Head of caudate nucleus (tissue), 42 donors: ENCODE results near the gene MADCAM1.
A peak's percentile ranks its signal among the peaks of the same experiment; 100 is the strongest.

Experiments used
- DNase-seq, 42 donors: peaks; one replicate each; pipeline versions ENCODE4 v3.0.0 to v3.0.0-alpha.2; 2020 to 2021; ENCODE audit warnings: mixed read lengths in 7 of 42
- intact Hi-C: fragments of 100-400 bp; cut with DNase I; formaldehyde crosslinking; loops from one replicate; pipeline ENCODE4 v1.15.0; 2022

MADCAM1 gene

GRCh38 chr19:519449-519865 lies 23.2 kb downstream of the MADCAM1 start:
- intact Hi-C loops, result no loop called here
- DNase-seq, result no peak

- intact Hi-C loops, result no loop called here
- DNase-seq, result no peak
Observed at GRCh38 chr19:522726-523125, 26.4 kb downstream of the MADCAM1 start.

DNA sequence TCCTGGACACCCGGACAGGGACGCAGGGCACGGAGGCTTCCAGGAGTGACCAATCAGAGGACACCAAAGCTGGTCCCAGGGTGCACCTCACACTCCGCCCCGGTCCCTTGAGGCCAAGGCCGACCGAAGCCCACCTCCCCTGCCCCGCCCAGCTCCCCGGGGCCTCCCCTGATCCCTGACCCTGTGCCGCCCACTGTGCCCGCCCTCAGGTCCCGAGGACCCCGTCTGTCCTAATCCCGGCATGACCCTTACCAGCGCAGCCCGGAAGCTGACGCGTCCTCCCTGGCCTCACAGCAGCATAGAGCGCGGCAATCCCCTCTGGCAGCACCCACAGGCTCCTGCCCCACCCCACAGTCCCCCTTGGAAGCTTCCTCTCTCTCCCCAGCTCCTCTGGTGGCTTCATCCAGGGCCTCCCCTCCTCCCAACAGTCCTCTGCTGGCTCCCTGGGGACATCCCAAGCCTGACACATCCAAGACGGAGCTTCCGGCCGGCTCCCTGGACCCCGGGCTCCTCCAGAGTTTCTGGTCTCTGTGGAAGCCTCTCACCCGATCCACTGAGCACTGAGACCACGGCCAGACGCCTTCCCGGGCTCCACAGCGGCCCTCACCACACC lies 27.9 kb downstream of the MADCAM1 start:
- DNase-seq, result no peak
- intact Hi-C loops, result no loop called here

GRCh38 chr19:525029-525428 lies 28.7 kb downstream of the MADCAM1 start:
- no peak for DNase-seq
- intact Hi-C loops, result no loop called here

DNA sequence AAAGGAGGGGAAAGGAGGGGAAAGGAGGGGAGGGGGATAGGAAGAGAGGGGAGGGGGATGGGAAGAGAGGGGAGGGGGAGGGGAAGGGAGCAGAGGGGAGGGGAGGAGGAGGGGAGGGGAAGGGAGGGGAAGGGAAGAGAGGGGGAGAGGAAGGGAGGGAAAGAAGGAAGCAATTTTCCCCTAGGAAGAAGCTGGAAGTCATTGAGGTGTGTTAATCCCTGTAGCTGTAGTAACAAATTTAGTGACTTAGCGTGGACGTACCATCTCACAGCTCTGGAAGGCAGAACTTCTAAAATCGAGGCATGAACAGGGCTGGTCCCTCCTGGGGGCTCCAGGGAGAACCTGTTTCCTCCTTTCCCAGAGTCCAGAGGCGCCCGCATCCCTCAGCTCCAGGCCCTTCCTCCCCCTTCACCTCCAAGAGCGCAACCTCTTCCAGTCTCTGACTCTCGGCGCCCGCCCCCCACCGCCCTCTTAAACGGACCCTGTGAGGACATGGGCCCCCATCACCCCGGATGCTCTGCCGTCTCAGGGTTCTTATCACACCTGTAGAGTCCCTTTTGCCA lies 29.7 kb downstream of the MADCAM1 start:
- DNase-seq, result no peak
- intact Hi-C loops, result no loop called here

GRCh38 chr19:530134-531008 lies 34.1 kb downstream of the MADCAM1 start:
- intact Hi-C loops, result loop anchor here (2.0 to 5.0 kb wide), 2 partner anchors 20 to 42 kb away; partner anchors contain the start of gene BSG
- DNase-seq, result no peak

GRCh38 chr19:531009-531752 lies 34.9 kb downstream of the MADCAM1 start:
- peak in 41 of 42 donors; percentile 33 to 87 (median 74) for DNase-seq
- intact Hi-C loops, result loop anchor here (2.0 to 5.0 kb wide), 2 partner anchors 20 to 41 kb away; partner anchors contain the start of gene BSG

GRCh38 chr19:531753-532560 lies 35.7 kb downstream of the MADCAM1 start, which contains the start of gene CDC34:
Gene CDC34, plus strand, starts transcription at chr19:531760. Its CDS starts 172 bp downstream, at chr19:531932.
- intact Hi-C loops, result loop anchor here (2.0 to 5.0 kb wide), 2 partner anchors 21 to 40 kb away; partner anchors contain the start of gene BSG

GRCh38 chr19:532561-533363 lies 36.5 kb downstream of the MADCAM1 start:
- intact Hi-C loops, result loop anchor here (5.0 kb wide), 1 partner anchor 40 kb away; the partner anchor contains the start of gene BSG
- peak; percentile 67 to 94 (median 82) for DNase-seq

More at GRCh38 chr19:531753-532560, 35.7 kb downstream of the MADCAM1 start, which contains the start of gene CDC34:
- peak in 4 of 42 donors; percentile 21 to 45 (median 32) for DNase-seq

DNA sequence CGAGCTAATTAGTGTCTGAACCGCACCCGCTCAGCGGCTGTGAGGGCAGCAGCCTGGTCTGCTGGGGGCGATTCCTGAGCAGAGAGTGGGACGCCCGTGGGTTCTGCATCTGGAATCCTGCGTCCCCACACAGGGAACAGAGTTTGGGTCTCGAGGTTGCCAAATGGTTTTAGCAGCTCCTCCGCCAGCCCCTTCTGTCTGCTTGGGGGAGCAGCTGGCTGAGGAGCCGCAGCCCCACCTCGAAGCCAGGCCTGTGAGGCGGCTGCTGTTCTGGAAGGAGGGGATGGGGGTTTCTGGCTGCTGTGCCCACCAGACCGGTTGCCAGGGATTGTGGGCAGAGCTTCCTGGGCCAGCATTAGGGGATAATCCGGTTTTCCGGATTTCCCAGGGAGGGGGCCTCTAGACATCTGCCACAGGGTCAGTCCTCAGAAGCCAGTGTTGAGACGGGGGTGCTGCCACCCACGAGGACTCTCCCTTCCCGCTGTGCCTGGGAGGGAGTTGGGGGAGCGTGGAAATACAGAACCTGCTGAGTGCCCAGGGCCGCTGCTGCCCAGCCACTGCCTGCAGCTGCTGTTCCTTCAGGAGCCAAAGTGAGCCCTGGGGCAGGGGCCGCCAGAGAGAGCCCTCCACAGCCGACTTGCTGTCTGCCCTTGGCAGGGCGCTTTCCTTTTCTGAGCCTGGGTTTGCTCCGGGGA lies 37.2 kb downstream of the MADCAM1 start:
- DNase-seq, result no peak
- intact Hi-C loops, result loop anchor here (5.0 kb wide), 1 partner anchor 39 kb away; the partner anchor contains the start of gene BSG

DNA sequence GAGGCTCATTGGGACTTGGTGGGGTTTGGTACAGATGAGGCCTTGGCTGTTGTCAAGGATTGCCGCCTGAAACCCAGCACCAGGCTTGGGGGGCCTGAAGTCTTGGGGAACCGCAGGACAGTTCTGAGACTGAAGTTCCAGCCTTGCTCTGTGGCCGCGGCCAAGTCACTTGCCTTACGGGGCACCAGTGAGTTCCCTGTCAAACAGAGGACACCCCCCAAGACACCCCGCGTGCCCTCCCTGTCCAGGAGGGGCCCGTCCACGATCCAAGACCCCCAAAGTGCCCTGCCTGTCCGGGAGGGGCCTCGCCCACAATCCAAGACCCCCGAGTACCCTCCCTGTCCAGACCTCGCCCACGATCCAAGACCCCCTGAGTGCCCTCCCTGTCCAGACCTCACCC lies 37.8 kb downstream of the MADCAM1 start:
- DNase-seq, result no peak
- intact Hi-C loops, result loop anchor here (5.0 kb wide), 1 partner anchor 38 kb away; the partner anchor contains the start of gene BSG

GRCh38 chr19:535017-535835 lies 38.9 kb downstream of the MADCAM1 start:
- intact Hi-C loops, result no loop called here
- DNase-seq, result no peak

DNA sequence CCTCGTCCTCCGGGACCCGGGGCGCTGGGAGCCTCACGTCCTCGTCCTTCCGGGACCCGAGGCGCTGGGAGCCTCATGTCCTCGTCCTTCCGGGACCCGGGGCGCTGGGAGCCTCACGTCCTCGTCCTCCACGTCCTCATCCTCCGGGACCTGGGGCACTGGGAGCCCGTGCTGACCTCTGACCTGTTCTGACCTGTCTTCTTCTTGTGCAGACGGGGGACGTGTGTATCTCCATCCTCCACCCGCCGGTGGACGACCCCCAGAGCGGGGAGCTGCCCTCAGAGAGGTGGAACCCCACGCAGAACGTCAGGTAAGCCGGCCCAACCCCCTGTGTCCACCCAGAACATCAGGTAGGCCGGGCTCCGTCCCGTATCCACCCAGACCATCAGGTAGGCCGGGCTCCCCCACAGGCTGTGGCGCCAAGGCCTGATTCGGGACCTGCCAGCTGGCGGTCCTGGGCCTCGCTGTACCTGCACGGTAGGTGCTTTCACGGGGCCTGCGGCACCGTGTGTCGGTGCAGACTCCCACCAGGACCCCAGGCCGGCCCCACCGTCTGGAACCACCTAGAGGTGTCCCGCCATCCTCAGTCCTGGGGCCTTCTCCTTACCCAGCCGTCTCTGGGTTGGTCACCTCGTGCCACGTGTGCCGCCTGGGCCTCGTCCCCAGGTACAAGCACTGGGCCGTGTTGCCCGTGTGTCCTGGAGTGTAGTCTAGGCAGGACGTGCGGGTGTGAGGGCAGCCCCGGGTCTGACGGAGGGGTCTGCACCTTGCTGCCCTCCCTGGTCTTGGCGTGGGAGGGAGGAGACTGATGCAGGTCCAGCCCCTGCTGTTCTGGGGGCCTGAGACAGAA lies 40.0 kb downstream of the MADCAM1 start:
- intact Hi-C loops, result no loop called here
- no peak for DNase-seq

DNA sequence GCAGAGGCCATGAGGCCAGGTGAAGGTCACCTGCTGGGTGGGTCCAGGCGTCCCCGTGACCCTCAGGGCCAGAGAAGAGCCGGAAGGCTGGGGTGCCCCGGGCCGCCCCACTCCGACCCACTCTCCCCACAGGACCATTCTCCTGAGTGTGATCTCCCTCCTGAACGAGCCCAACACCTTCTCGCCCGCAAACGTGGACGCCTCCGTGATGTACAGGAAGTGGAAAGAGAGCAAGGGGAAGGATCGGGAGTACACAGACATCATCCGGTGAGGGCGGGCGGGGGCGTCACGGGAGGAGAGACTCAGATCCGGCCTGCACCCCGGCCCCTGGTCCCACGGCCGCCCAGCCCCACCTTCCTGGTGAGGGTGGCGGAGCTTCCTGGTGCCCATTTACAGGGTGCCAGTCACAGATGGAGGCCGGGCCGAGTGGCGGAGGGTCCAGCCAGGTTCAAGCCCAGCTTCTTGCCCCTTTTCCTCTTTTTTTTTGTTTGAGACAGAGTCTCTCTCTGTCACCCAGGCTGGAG lies 40.7 kb downstream of the MADCAM1 start:
- DNase-seq, result no peak
- intact Hi-C loops, result no loop called here
